Esophagus mucosa (tissue), 1 donor: ENCODE measurements around the gene THYN1. TPM values are rescaled to one million over a fixed set of nuclear protein-coding genes. Genes with fewer than 3 reads are reported as not detected.
A peak's percentile ranks its signal among the peaks of the same experiment; 100 is the strongest.

Source experiments
- ATAC-seq: fragments of 200-7000 bp; cut with Tn5 transposase; one replicate; pipeline ENCODE4 v1.9.1; 2020
- total RNA-seq: library from RNA; stranded (reverse); gene quantifications from one replicate; pipeline ENCODE4 v1.2.4, GENCODE V29; 2023
- donor health status: DM: yes; HTN: yes; CAD: no.

The THYN1 gene
- total RNA-seq, 1 donor from 2014 or later: 20.0 TPM

DNA sequence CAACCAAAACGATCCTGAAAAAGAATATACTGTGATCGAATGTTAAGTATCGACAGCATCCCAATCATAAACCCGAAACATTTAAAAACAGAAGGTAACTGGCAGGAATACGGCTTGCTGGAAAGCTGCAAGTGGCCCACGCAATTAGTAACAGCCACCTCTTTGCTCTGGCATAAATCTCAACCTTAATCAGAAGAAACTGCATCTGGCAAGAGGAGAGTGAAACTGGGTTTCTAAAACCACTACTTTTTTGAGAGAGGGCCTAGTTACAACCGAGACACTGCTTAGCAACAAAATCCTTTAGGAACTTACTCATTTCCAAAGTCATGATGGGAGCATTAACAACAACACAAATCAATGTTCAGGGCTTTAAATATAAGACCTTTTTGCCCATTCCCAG is 37.3 kb downstream of the THYN1 start:
- no peak for ATAC-seq

DNA sequence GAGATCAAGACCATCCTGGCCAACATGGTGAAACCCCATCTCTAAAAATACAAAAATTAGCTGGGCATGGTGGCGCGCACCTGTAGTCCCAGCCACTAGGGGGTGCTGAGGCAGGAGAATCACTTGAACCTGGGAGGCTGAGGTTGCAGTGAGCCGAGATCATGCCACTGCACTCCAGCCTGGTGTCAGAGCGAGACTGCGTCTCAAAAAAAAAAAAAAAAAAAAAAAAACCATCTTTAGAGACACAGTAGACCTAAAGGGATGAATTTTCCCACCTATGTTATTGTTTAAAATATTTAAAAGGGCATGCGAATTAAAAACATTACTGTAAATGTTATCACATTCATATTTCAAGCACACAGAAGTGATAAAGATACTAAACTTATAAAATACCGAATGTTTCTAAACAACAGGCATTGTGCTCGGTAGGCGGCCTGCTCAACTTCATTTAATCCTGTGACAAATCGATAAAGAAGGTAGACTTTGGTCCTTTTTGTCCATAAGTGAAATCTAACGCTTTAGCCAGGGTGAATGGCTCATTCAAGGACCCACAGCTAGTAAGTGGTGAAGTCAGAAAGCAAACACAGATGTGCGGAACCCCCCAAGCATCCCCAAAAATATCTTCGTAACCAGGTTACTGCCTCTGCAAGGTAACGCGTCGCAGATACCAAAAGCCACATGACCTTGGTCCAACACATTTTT is 45.5 kb downstream of the THYN1 start:
- no peak for ATAC-seq

DNA sequence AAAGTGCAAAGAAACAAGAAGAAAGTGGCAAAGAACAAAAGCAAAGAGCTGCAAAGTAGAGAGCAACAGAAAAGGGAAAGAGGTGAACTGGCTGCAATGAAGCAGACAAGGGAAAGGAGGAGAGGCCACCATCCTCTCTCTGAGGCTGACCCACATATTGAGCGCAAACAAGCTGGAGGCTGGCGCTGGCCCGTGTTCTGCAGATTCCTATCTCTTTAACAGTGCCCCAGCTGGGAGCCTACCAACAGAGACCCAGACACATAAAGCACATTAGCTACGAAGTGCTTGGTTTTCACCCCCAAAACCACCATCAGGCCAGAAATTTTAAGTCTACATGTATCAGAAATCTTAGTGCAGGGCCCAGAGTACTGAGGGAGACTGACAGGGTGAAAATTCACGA is 47.0 kb downstream of the THYN1 start:
- no peak for ATAC-seq

DNA sequence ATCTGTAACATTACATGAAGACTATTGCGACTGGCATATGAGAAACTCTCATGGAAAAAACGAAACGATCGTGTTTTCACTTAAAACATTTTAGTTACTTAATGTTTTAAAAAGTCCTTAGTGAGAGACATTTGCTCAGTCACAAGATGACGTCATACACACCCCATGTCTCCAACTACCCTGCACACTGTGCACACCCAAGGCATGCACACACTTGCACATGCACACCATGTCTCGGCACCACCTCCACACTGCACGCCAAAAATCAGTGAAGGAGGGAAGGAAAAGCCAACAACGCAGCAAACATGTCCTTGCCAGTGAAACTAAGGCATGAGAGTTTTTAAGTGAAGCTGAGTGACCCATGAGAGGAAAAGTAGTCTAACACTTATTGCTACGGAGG is 47.4 kb downstream of the THYN1 start:
- ATAC-seq: peak; percentile 79

DNA sequence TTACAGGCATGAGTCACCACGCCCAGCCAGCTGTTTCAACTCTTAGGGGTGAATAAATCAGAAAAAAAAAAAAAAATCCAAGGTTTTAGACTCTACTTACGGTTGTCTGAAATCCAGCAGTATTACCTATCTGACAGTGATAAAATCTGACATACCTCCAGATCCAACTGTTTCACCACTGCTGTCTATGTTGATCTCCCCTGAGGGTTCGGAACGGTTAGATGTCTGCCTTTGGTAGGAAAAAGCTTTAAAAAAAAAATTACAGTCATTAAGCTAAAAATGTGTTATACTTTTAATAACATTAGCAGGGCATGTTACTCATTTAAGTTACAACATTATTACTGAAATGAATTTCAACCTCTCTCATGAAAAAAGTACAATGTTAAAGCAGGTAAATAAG is 50.5 kb downstream of the THYN1 start:
- ATAC-seq: no peak

DNA sequence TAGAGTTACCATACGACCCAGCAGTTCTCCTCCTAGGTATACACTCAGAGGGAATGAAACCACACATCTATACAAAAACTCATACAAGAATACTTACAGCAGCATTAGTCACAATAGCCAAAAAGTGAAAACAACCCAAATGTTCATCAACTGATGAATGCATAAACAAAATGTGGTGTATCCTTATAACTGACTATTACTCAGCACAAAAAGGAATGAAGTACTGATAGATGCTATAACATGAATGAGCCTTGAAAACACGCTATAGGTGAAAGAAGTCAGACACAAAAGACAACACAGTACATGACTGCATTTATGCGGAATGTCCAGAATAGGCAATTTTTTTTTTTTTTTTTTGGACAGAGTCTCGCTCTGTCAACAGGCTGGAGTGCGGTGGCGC is 52.5 kb downstream of the THYN1 start:
- no peak for ATAC-seq

DNA sequence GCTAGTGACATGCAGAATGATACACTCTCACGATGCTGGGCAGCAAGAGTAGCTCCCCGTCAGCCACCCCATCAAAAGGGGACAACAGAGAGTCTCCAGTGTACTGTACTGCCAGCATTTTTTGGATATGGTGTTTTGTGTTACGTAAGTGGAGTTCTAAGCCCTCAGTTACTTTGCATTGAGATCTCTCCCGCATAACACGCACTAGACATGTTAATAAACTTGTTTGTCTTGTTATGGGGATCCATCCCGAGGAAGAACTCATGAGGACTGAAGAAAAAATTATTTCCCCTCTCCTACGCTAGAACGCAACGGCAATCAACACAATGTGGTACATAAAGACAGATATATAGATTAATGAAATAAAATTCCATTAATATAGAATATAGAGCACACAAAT is 53.6 kb downstream of the THYN1 start:
- no peak for ATAC-seq

Other genes starting within 250 kb of the THYN1 start
- gene JAM3, start 184.3 kb downstream of the THYN1 start, total RNA-seq: 1.7 TPM
- 13.1 TPM for gene NCAPD3, start 29.4 kb downstream of the THYN1 start, total RNA-seq
- gene VPS26B, start 28.7 kb downstream of the THYN1 start, total RNA-seq: 24.1 TPM
- 13.9 TPM for gene ACAD8, start 216 bp upstream of the THYN1 start, total RNA-seq
- not detected for gene GLB1L3, start 23.0 kb upstream of the THYN1 start, total RNA-seq
- 2.2 TPM for gene GLB1L2, start 78.6 kb upstream of the THYN1 start, total RNA-seq
- gene B3GAT1, start 158.9 kb upstream of the THYN1 start, total RNA-seq: 0.08 TPM